Cortex of kidney (tissue), 1 donor: Measurements from ENCODE around the gene CCT2.

Experiments used
- DNase-seq: peaks from one replicate; lab custom pipeline; 2025; lab: John Stamatoyannopoulos, UW

Gene CCT2

DNA sequence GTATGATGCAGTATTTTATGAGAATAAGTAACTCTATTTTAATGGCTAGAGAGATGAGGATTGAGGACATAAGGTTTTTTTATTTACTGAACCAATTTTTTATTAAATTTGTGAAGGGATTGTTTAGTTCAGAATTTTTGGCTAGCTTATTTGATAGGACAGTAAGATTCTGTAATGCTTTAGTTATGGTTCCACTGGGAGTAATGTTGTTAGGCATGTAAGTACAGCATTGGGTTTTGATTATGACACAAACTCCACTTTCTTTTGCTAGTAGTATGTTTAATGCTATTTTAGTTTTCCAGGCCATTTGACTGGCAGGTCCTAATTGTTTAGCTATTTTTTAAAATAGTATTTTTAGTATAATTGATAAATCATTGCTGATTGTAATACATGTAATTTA lies 59.3 kb downstream of the CCT2 start:
- no peak for DNase-seq

GRCh38 chr12:69645031-69645430 lies 59.8 kb downstream of the CCT2 start:
- DNase-seq = no peak

GRCh38 chr12:69647178-69647577 lies 61.9 kb downstream of the CCT2 start:
- DNase-seq = no peak

- no peak for DNase-seq
Measured at GRCh38 chr12:69648476-69648875, 63.2 kb downstream of the CCT2 start.

GRCh38 chr12:69649529-69649928 lies 64.3 kb downstream of the CCT2 start:
- DNase-seq = no peak
